PC-3 (cell line): ENCODE results near the gene SRPRA. TPM values are rescaled to one million over a fixed set of nuclear protein-coding genes. Genes with fewer than 3 reads are reported as not detected.

Source experiments
- ATAC-seq: fragments of 200-7000 bp; cut with Tn5 transposase; 2 replicates; pipeline ENCODE4 v1.9.1; 2020; ENCODE audit warnings: mild to moderate bottlenecking, moderate library complexity
- BruUV-seq: library from RNA; stranded (reverse); fragments of 400-500 nt; replicated peaks from 2 replicates; lab custom pipeline; 2021; lab: Mats Ljungman, UMichigan
- CTCF ChIA-PET: fragments of 300-600 bp; sonication (Branson Sonifier 250); formaldehyde crosslinking; loops from one replicate; lab custom pipeline; 2022; ENCODE audit warnings: antibody characterized with exemption; lab: Charles Lee
- POLR2A ChIA-PET: fragments of 300-600 bp; sonication (Branson Sonifier 250); formaldehyde crosslinking; loops from one replicate; lab custom pipeline; 2022; ENCODE audit warnings: antibody characterized with exemption; ENCODE audit not compliant: unreplicated experiment; lab: Charles Lee
- DNase-seq: peaks from one replicate; pipeline ENCODE4 v3.0.0-alpha.2; 2015
- H2AFZ ChIP-seq: fragments of 300-600 bp; sonication (generic); 2 replicates; pipeline ENCODE4 v1.6.0; 2016; ENCODE audit warnings: antibody characterized with exemption, low read length
- H3F3A ChIP-seq: fragments of 300-600 bp; sonication (generic); one replicate; pipeline ENCODE4 v1.6.0; 2017; ENCODE audit warnings: antibody characterized with exemption, low read length, control low read depth, mild to moderate bottlenecking; ENCODE audit not compliant: unreplicated experiment
- H3K27ac ChIP-seq: fragments of 300-600 bp; sonication (generic); 2 replicates; pipeline ENCODE4 v1.5.1; 2016; ENCODE audit warnings: mild to moderate bottlenecking, low read length
- H3K27me3 ChIP-seq: fragments of 300-600 bp; sonication (generic); 2 replicates; pipeline ENCODE4 v1.6.1; 2016; ENCODE audit warnings: low read length, mixed read lengths
- H3K36me3 ChIP-seq: fragments of 300-600 bp; sonication (generic); 2 replicates; pipeline ENCODE4 v1.6.1; 2016; ENCODE audit warnings: low read depth, mixed run types, low read length, mixed read lengths
- H3K4me1 ChIP-seq: fragments of 300-600 bp; sonication (generic); 2 replicates; pipeline ENCODE4 v1.5.1; 2016; ENCODE audit warnings: low read length; ENCODE audit not compliant: insufficient read depth
- H3K4me2 ChIP-seq: fragments of 300-600 bp; sonication (generic); 2 replicates; pipeline ENCODE4 v1.6.0; 2016; ENCODE audit warnings: low read length
- H3K4me3 ChIP-seq: fragments of 300-600 bp; sonication (generic); 2 replicates; pipeline ENCODE4 v1.5.1; 2016; ENCODE audit warnings: mild to moderate bottlenecking, low read length, mixed read lengths
- H3K79me2 ChIP-seq: fragments of 300-600 bp; sonication (generic); 2 replicates; pipeline ENCODE4 v1.6.1; 2017; ENCODE audit warnings: low read length, mixed read lengths
- H3K9ac ChIP-seq: fragments of 300-600 bp; sonication (generic); 2 replicates; pipeline ENCODE4 v1.6.0; 2016; ENCODE audit warnings: mild to moderate bottlenecking, low read length
- H3K9me2 ChIP-seq: fragments of 300-600 bp; sonication (generic); replicated peaks from 2 replicates; pipeline ENCODE4 v1.6.1; 2016; ENCODE audit warnings: mixed run types, low read length, mixed read lengths
- H3K9me3 ChIP-seq: fragments of 300-600 bp; sonication (generic); 2 replicates; pipeline ENCODE4 v1.6.1; 2016; ENCODE audit warnings: low read length, mixed read lengths
- H4K20me1 ChIP-seq: fragments of 300-600 bp; sonication (generic); 2 replicates; pipeline ENCODE4 v1.6.1; 2016; ENCODE audit warnings: low read length, mixed read lengths
- EZH2 ChIP-seq: fragments of 300-600 bp; sonication (generic); IDR thresholded peaks from one replicate; pipeline ENCODE4 v1.6.1; 2017; ENCODE audit warnings: antibody characterized with exemption, mild to moderate bottlenecking, low read length; ENCODE audit not compliant: unreplicated experiment
- EZH2phosphoT487 ChIP-seq: fragments of 300-600 bp; sonication (generic); IDR thresholded peaks from 2 replicates; pipeline ENCODE4 v1.6.1; 2018; ENCODE audit warnings: mild to moderate bottlenecking, antibody characterized with exemption, low read length, borderline replicate concordance
- intact Hi-C: fragments of 100-400 bp; cut with micrococcal nuclease; formaldehyde crosslinking; loops from 2 replicates; pipeline ENCODE4 v1.9.0; 2023
- total RNA-seq: library from RNA; depleted of rRNA; stranded (reverse); fragments of >200 nt; gene quantifications from 2 replicates; pipeline ENCODE4 v1.2.3, GENCODE V29; 2014
- TF ChIP-seq, protein P1 (sequence below): fragments of 300-600 bp; sonication (generic); conservative IDR thresholded peaks from 2 replicates; pipeline ENCODE4 v1.5.1; 2017; ENCODE audit warnings: antibody characterized with exemption, low read depth, mild to moderate bottlenecking, low read length

Gene SRPRA
- total RNA-seq, 1 experiment from 2014 or later = 143 TPM

DNA sequence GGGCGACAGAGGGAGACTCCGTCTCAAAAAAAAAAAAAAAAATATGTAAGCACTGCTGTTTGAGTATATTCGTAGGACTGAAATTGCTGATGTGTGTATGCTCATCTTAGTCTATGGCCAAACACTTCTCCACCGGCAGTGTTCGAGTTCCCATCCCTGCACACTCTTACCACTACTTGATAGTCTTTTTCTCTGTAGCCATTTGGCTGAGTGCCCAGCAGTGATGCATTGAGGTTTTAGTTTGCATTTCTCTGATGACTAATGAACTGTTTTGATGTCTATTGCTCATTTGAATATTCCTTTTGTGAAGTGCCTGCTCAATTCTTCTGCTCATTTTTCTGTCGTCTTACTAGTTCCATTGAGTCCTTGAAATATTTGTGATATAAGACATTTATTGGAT lies 16.1 kb upstream of the SRPRA start:
- no peaks in the 10 kb centered on the region for H3F3A ChIP-seq
- no TSS peak for BruUV-seq
- intact Hi-C loops = no loop called here
- H3K9me3 ChIP-seq = no peaks in the 10 kb centered on the region
- no peak overlapping the region for H3K9ac ChIP-seq
- no peak overlapping the region for H2AFZ ChIP-seq
- H3K4me1 ChIP-seq = peaks cover 30% of the 10 kb centered on the region; the same call in 1 of the 2 replicates
- no peaks in the 10 kb centered on the region for H4K20me1 ChIP-seq
- no peaks in the 10 kb centered on the region for H3K27me3 ChIP-seq
- CTCF ChIA-PET = no interaction called here
- no peaks in the 10 kb centered on the region for H3K36me3 ChIP-seq
- H3K79me2 ChIP-seq = peaks cover 27% of the 10 kb centered on the region
- H3K4me3 ChIP-seq = peak overlapping the region; percentile 82; the same call in 1 of the 2 replicates
- no peak overlapping the region for H3K27ac ChIP-seq
- TF ChIP-seq EZH2 (no peak), EZH2phosphoT487 (no peak)
- TF ChIP-seq, protein P1, sequence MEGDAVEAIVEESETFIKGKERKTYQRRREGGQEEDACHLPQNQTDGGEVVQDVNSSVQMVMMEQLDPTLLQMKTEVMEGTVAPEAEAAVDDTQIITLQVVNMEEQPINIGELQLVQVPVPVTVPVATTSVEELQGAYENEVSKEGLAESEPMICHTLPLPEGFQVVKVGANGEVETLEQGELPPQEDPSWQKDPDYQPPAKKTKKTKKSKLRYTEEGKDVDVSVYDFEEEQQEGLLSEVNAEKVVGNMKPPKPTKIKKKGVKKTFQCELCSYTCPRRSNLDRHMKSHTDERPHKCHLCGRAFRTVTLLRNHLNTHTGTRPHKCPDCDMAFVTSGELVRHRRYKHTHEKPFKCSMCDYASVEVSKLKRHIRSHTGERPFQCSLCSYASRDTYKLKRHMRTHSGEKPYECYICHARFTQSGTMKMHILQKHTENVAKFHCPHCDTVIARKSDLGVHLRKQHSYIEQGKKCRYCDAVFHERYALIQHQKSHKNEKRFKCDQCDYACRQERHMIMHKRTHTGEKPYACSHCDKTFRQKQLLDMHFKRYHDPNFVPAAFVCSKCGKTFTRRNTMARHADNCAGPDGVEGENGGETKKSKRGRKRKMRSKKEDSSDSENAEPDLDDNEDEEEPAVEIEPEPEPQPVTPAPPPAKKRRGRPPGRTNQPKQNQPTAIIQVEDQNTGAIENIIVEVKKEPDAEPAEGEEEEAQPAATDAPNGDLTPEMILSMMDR = no peak
- DNase-seq (peak; percentile 99), ATAC-seq (peak; percentile 39)
- POLR2A ChIA-PET = no interaction called here
- H3K4me2 ChIP-seq = peak overlapping the region; percentile 95
- no peaks in the 10 kb centered on the region for H3K9me2 ChIP-seq

DNA sequence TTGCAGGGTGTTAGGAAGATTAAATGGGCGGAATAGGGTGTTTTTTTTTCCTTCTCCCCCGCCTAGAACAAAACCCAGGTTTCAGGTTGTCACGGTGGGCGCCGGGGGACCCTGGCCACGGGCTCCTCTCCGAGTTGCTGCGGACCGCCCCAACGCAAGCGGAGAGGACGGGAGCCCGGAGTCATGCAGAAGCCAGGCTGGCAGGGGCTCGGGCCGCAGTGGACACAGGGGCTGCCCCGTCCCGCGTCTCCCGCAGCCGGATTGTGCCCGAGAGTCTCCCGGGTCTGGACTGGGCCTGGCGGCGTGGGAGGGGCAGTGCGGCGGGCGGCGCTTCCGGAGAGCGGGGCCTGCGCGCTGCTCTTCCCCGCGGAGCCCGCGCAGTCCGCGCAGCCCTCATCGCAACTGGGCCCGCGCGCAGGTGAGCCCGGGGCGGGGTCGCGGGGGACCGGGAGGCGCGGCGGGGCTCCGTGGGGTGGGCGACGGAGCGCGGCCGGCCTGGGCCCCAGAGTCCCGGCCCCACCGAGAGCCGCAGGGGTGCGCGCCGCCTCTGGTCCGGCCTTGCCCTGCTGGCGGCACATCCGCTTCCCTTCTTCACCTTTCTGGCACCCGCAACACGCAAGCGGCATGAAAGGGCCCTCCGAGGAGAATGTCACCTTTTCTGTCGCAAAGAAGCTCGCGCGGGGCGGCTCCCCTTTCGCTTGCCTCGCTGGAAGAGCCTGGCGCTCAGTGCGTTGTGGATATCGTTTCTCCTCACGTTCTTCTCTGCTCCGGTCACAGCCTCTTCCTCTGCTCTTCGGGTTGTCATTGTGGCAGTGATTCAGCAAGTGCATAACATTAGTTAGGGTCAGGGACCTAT lies 14.3 kb upstream of the SRPRA start, which contains the start of gene TIRAP:
Gene TIRAP, plus strand, starts transcription at position 358 of the 856 bp plus-strand sequence. CDS start 7,802 bp downstream, outside the sequence.
- no TSS peak for BruUV-seq
- Histone ChIP-seq H3K4me2 (peak within 1 kb of the TSS; percentile 95), H3K4me3 (peak within 1 kb of the TSS; percentile 82), H3K27ac (peak within 1 kb of the TSS; percentile 84), H4K20me1 (no peaks in the 10 kb centered on the region), H3K36me3 (peaks cover 7% of the 10 kb centered on the region; the same call in 1 of the 2 replicates), H3K9ac (peak within 1 kb of the TSS; percentile 78), H3K9me3 (no peaks in the 10 kb centered on the region), H3F3A (no peaks in the 10 kb centered on the region), H2AFZ (peak within 1 kb of the TSS; percentile 89), H3K9me2 (no peaks in the 10 kb centered on the region), H3K27me3 (no peaks in the 10 kb centered on the region), H3K79me2 (peaks cover 27% of the 10 kb centered on the region), H3K4me1 (peaks cover 30% of the 10 kb centered on the region; the same call in 1 of the 2 replicates)
- TF ChIP-seq EZH2 = no peak
- TF ChIP-seq, protein P1 = no peak
- TF ChIP-seq EZH2phosphoT487 = no peak
- peak; percentile 74 for ATAC-seq
- ChIA-PET CTCF (interaction anchor here (0.5 to 0.7 kb wide), 2 partner anchors 149 to 222 kb away, joined by 3 read pairs; no protein-coding TSS in a partner anchor), POLR2A (interaction anchor here (0.6 kb wide), 2 partner anchors 31 to 149 kb away, joined by 6 read pairs; no protein-coding TSS in a partner anchor)
- peak; percentile 59 for DNase-seq
- intact Hi-C loops = loop anchor here (2.0 kb wide), 1 partner anchor 72 kb away; the partner anchor contains the start of genes FAM118B and RPUSD4
